ENCODE data around the gene HRH3. TPM values are rescaled to one million over a fixed set of nuclear protein-coding genes. Genes with fewer than 3 reads are reported as not detected.

The HRH3 gene
- total and polyA plus RNA-seq, 7 experiments from 2014 or later = not detected

- ATAC-seq (no peak), DNase-seq (peak in 2 of 9 donors; percentile 6 to 13)
- Mint-ChIP-seq H3K27ac (no peak overlapping the region), H3K4me3 (no peak overlapping the region), H3K36me3 (peaks cover 13 to 49% (median 19%) of the 10 kb centered on the region in 5 donors), H3K4me1 (no peaks in the 10 kb centered on the region), H3K27me3 (no peaks in the 10 kb centered on the region), H3K9me3 (peaks cover 0 to 1% (median 0%) of the 10 kb centered on the region in 11 donors)
- H3K36me3 ChIP-seq (ENCODE audit: control insufficient read depth in 2 of 3, insufficient read depth in 3 of 3, low read length in 3 of 3) = peaks cover 0 to 84% (median 17%) of the 10 kb centered on the region in 3 experiments
- H3K4me3 ChIP-seq (ENCODE audit: low read length) = no peak overlapping the region
- H3K27me3 ChIP-seq (ENCODE audit: control insufficient read depth in 2 of 2, insufficient read depth in 2 of 2, low read length in 2 of 2) = no peaks in the 10 kb centered on the region
- no peak overlapping the region for H3K27ac ChIP-seq (ENCODE audit: low read depth, low read length)
- ChIA-PET CTCF (no interaction called here), POLR2A (no interaction called here)
- H3K4me1 ChIP-seq (ENCODE audit: control insufficient read depth in 2 of 2, insufficient read depth in 2 of 2, low read length in 2 of 2) = no peaks in the 10 kb centered on the region
- intact Hi-C loops (cut with micrococcal nuclease) = no loop called here
- H3K9me3 ChIP-seq (ENCODE audit: control insufficient read depth in 2 of 3, low read length in 3 of 3) = no peaks in the 10 kb centered on the region
Measured at GRCh38 chr20:62266340-62266739, 46.3 kb upstream of the HRH3 start.

- no peaks in the 10 kb centered on the region for H3K4me1 Mint-ChIP-seq
- no peak overlapping the region for H3K27ac Mint-ChIP-seq
- ATAC-seq (no peak), DNase-seq (no peak)
- no peaks in the 10 kb centered on the region for H3K4me1 ChIP-seq (ENCODE audit: control insufficient read depth in 2 of 2, insufficient read depth in 2 of 2, low read length in 2 of 2)
- peaks cover under 1 to 89% (median 17%) of the 10 kb centered on the region in 3 experiments for H3K36me3 ChIP-seq (ENCODE audit: control insufficient read depth in 2 of 3, insufficient read depth in 3 of 3, low read length in 3 of 3)
- H3K9me3 Mint-ChIP-seq = peaks cover 0 to 1% (median 0%) of the 10 kb centered on the region in 11 donors
- ChIA-PET POLR2A (no interaction called here), CTCF (interaction anchor here (0.5 kb wide), 1 partner anchor 71 kb away, joined by 4 read pairs; no protein-coding TSS in a partner anchor)
- no peaks in the 10 kb centered on the region for H3K27me3 ChIP-seq (ENCODE audit: control insufficient read depth in 2 of 2, insufficient read depth in 2 of 2, low read length in 2 of 2)
- H3K36me3 Mint-ChIP-seq = peaks cover 13 to 46% (median 19%) of the 10 kb centered on the region in 5 donors
- H3K9me3 ChIP-seq (ENCODE audit: control insufficient read depth in 2 of 3, low read length in 3 of 3) = no peaks in the 10 kb centered on the region
- H3K4me3 Mint-ChIP-seq = no peak overlapping the region
- intact Hi-C loops (cut with micrococcal nuclease) = no loop called here
- no peak overlapping the region for H3K4me3 ChIP-seq (ENCODE audit: low read length)
- no peak overlapping the region for H3K27ac ChIP-seq (ENCODE audit: low read depth, low read length)
- H3K27me3 Mint-ChIP-seq = no peaks in the 10 kb centered on the region
Measured at GRCh38 chr20:62265365-62265764, 45.3 kb upstream of the HRH3 start.

GRCh38 chr20:62263396-62263795, 43.3 kb upstream of the HRH3 start:
- ChIA-PET CTCF (no interaction called here), POLR2A (no interaction called here)
- H3K4me1 Mint-ChIP-seq = peaks cover 0 to 3% (median 0%) of the 10 kb centered on the region in 7 donors
- no peaks in the 10 kb centered on the region for H3K9me3 ChIP-seq (ENCODE audit: control insufficient read depth in 2 of 3, low read length in 3 of 3)
- peaks cover 0 to 1% (median 0%) of the 10 kb centered on the region in 11 donors for H3K9me3 Mint-ChIP-seq
- peaks cover 12 to 91% (median 19%) of the 10 kb centered on the region in 3 experiments for H3K36me3 ChIP-seq (ENCODE audit: control insufficient read depth in 2 of 3, insufficient read depth in 3 of 3, low read length in 3 of 3)
- no peaks in the 10 kb centered on the region for H3K27me3 Mint-ChIP-seq
- intact Hi-C loops (cut with micrococcal nuclease) = no loop called here
- no peaks in the 10 kb centered on the region for H3K4me1 ChIP-seq (ENCODE audit: control insufficient read depth in 2 of 2, insufficient read depth in 2 of 2, low read length in 2 of 2)
- DNase-seq (no peak), ATAC-seq (no peak)
- H3K36me3 Mint-ChIP-seq = peaks cover 13 to 52% (median 19%) of the 10 kb centered on the region in 5 donors
- no peak overlapping the region for H3K4me3 Mint-ChIP-seq
- no peak overlapping the region for H3K4me3 ChIP-seq (ENCODE audit: low read length)
- no peak overlapping the region for H3K27ac ChIP-seq (ENCODE audit: low read depth, low read length)
- H3K27me3 ChIP-seq (ENCODE audit: control insufficient read depth in 2 of 2, insufficient read depth in 2 of 2, low read length in 2 of 2) = no peaks in the 10 kb centered on the region
- H3K27ac Mint-ChIP-seq = no peak overlapping the region

GRCh38 chr20:62262064-62262463, 42.0 kb upstream of the HRH3 start:
- peaks cover 0 to 1% (median 0%) of the 10 kb centered on the region in 11 donors for H3K9me3 Mint-ChIP-seq
- ChIA-PET POLR2A (no interaction called here), CTCF (no interaction called here)
- H3K36me3 ChIP-seq (ENCODE audit: control insufficient read depth in 2 of 3, insufficient read depth in 3 of 3, low read length in 3 of 3) = peaks cover 12 to 91% (median 19%) of the 10 kb centered on the region in 3 experiments
- ATAC-seq (no peak), DNase-seq (no peak)
- H3K9me3 ChIP-seq (ENCODE audit: control insufficient read depth in 2 of 3, low read length in 3 of 3) = no peaks in the 10 kb centered on the region
- no peak overlapping the region for H3K27ac Mint-ChIP-seq
- intact Hi-C loops (cut with micrococcal nuclease) = no loop called here
- H3K36me3 Mint-ChIP-seq = peaks cover 13 to 50% (median 19%) of the 10 kb centered on the region in 5 donors
- no peaks in the 10 kb centered on the region for H3K27me3 ChIP-seq (ENCODE audit: control insufficient read depth in 2 of 2, insufficient read depth in 2 of 2, low read length in 2 of 2)
- H3K4me1 ChIP-seq (ENCODE audit: control insufficient read depth in 2 of 2, insufficient read depth in 2 of 2, low read length in 2 of 2) = no peaks in the 10 kb centered on the region
- no peaks in the 10 kb centered on the region for H3K27me3 Mint-ChIP-seq
- no peak overlapping the region for H3K4me3 Mint-ChIP-seq
- H3K27ac ChIP-seq (ENCODE audit: low read depth, low read length) = no peak overlapping the region
- no peak overlapping the region for H3K4me3 ChIP-seq (ENCODE audit: low read length)
- H3K4me1 Mint-ChIP-seq = peaks cover 0 to 6% (median 0%) of the 10 kb centered on the region in 7 donors

GRCh38 chr20:62259294-62259565, 39.2 kb upstream of the HRH3 start:
- Mint-ChIP-seq H3K27me3 (no peaks in the 10 kb centered on the region), H3K36me3 (peaks cover 0 to 45% (median 14%) of the 10 kb centered on the region in 5 donors), H3K4me3 (no peak overlapping the region), H3K27ac (no peak overlapping the region), H3K4me1 (peaks cover 0 to 12% (median 5%) of the 10 kb centered on the region in 7 donors), H3K9me3 (no peaks in the 10 kb centered on the region)
- intact Hi-C loops (cut with micrococcal nuclease) = no loop called here
- no peaks in the 10 kb centered on the region for H3K9me3 ChIP-seq (ENCODE audit: control insufficient read depth in 2 of 3, low read length in 3 of 3)
- peaks cover 12 to 81% (median 15%) of the 10 kb centered on the region in 3 experiments for H3K36me3 ChIP-seq (ENCODE audit: control insufficient read depth in 2 of 3, insufficient read depth in 3 of 3, low read length in 3 of 3)
- no peak overlapping the region for H3K27ac ChIP-seq (ENCODE audit: low read depth, low read length)
- no peaks in the 10 kb centered on the region for H3K27me3 ChIP-seq (ENCODE audit: control insufficient read depth in 2 of 2, insufficient read depth in 2 of 2, low read length in 2 of 2)
- ChIA-PET CTCF (no interaction called here), POLR2A (no interaction called here)
- no peak for DNase-seq
- H3K4me1 ChIP-seq (ENCODE audit: control insufficient read depth in 2 of 2, insufficient read depth in 2 of 2, low read length in 2 of 2) = no peaks in the 10 kb centered on the region
- H3K4me3 ChIP-seq (ENCODE audit: low read length) = no peak overlapping the region
- ATAC-seq = no peak

GRCh38 chr20:62258499-62259293, 38.6 kb upstream of the HRH3 start:
- Histone ChIP-seq H3K4me1 (ENCODE audit: control insufficient read depth in 2 of 2, insufficient read depth in 2 of 2, low read length in 2 of 2) (no peaks in the 10 kb centered on the region), H3K27ac (ENCODE audit: low read depth, low read length) (no peak overlapping the region), H3K4me3 (ENCODE audit: low read length) (no peak overlapping the region), H3K36me3 (ENCODE audit: control insufficient read depth in 2 of 3, insufficient read depth in 3 of 3, low read length in 3 of 3) (peaks cover 12 to 78% (median 15%) of the 10 kb centered on the region in 3 experiments), H3K27me3 (ENCODE audit: control insufficient read depth in 2 of 2, insufficient read depth in 2 of 2, low read length in 2 of 2) (no peaks in the 10 kb centered on the region), H3K9me3 (ENCODE audit: control insufficient read depth in 2 of 3, low read length in 3 of 3) (no peaks in the 10 kb centered on the region)
- ChIA-PET POLR2A (no interaction called here), CTCF (no interaction called here)
- no peak overlapping the region for H3K27ac Mint-ChIP-seq
- peaks cover 0 to 46% (median 14%) of the 10 kb centered on the region in 5 donors for H3K36me3 Mint-ChIP-seq
- H3K4me1 Mint-ChIP-seq = peaks cover 0 to 16% (median 9%) of the 10 kb centered on the region in 7 donors
- DNase-seq (no peak), ATAC-seq (no peak)
- intact Hi-C loops (cut with micrococcal nuclease) = no loop called here
- H3K27me3 Mint-ChIP-seq = no peaks in the 10 kb centered on the region
- H3K4me3 Mint-ChIP-seq = no peak overlapping the region
- no peaks in the 10 kb centered on the region for H3K9me3 Mint-ChIP-seq

GRCh38 chr20:62255976-62256375, 35.9 kb upstream of the HRH3 start:
- ATAC-seq (no peak), DNase-seq (no peak)
- Histone ChIP-seq H3K4me1 (ENCODE audit: control insufficient read depth in 2 of 2, insufficient read depth in 2 of 2, low read length in 2 of 2) (no peaks in the 10 kb centered on the region), H3K27me3 (ENCODE audit: control insufficient read depth in 2 of 2, insufficient read depth in 2 of 2, low read length in 2 of 2) (no peaks in the 10 kb centered on the region), H3K27ac (ENCODE audit: low read depth, low read length) (no peak overlapping the region), H3K4me3 (ENCODE audit: low read length) (no peak overlapping the region), H3K36me3 (ENCODE audit: control insufficient read depth in 2 of 3, insufficient read depth in 3 of 3, low read length in 3 of 3) (peaks cover 2 to 60% (median 12%) of the 10 kb centered on the region in 3 experiments), H3K9me3 (ENCODE audit: control insufficient read depth in 2 of 3, low read length in 3 of 3) (no peaks in the 10 kb centered on the region)
- H3K36me3 Mint-ChIP-seq = peaks cover 0 to 38% (median 6%) of the 10 kb centered on the region in 5 donors
- ChIA-PET CTCF (no interaction called here), POLR2A (no interaction called here)
- peaks cover 0 to 28% (median 11%) of the 10 kb centered on the region in 7 donors for H3K4me1 Mint-ChIP-seq
- no peaks in the 10 kb centered on the region for H3K9me3 Mint-ChIP-seq
- intact Hi-C loops (cut with micrococcal nuclease) = no loop called here
- no peak overlapping the region for H3K4me3 Mint-ChIP-seq
- no peaks in the 10 kb centered on the region for H3K27me3 Mint-ChIP-seq
- H3K27ac Mint-ChIP-seq = no peak overlapping the region

All from naive thymus-derived CD4-positive, alpha-beta T cell (primary cell).